ENCODE measurements around the gene CDH4. TPM values are rescaled to one million over a fixed set of nuclear protein-coding genes. Genes with fewer than 3 reads are reported as not detected.

Gene CDH4
- total RNA-seq, 1 experiment from 2014 or later = not detected

- DNase-seq (ENCODE audit: low read depth, low spot score) (no peak), ATAC-seq (no peak)
- ChIA-PET CTCF (no interaction called here), POLR2A (no interaction called here)
- BruUV-seq (replicated peaks) = no TSS peak
- H3K4me1 ChIP-seq (ENCODE audit: control insufficient read depth, insufficient read depth, low read length) = no peaks in the 10 kb centered on the region
- intact Hi-C loops (cut with micrococcal nuclease; ENCODE audit: unreplicated experiment) (no loop called here), in situ Hi-C loops (cut with HindIII; ENCODE audit: low pct_unique_long_range_greater_than_20kb, low sequenced_read_pairs) (no loop called here)
- H3K27ac ChIP-seq (ENCODE audit: low read length) = no peak overlapping the region
- no peaks in the 10 kb centered on the region for H3K27me3 ChIP-seq (ENCODE audit: control insufficient read depth, insufficient read depth, low read length)
- no peaks in the 10 kb centered on the region for H3K36me3 ChIP-seq (ENCODE audit: control insufficient read depth, insufficient read depth, low read length)
- no peaks in the 10 kb centered on the region for H3K9me3 ChIP-seq (ENCODE audit: control insufficient read depth, insufficient read depth, low read depth, low read length)
- TF ChIP-seq TCF7L2 (IDR thresholded peaks at IDR 0.05; ENCODE audit: low read depth, low read length) (no peak), CTCF (IDR thresholded peaks at IDR 0.05) (no peak), POLR2AphosphoS5 (IDR thresholded peaks at IDR 0.05; ENCODE audit: low read depth, low read length) (no peak), SIN3A (IDR thresholded peaks at IDR 0.05; ENCODE audit: borderline replicate concordance, insufficient read depth, low read depth, low read length) (no peak)
- H3K4me3 ChIP-seq (ENCODE audit: low read depth in 2 of 2, low read length in 2 of 2) = no peak overlapping the region
Observed at GRCh38 chr20:61240814-61241213, 11.2 kb upstream of the CDH4 start.

GRCh38 chr20:61244213-61244612 is 7.8 kb upstream of the CDH4 start:
- no peak overlapping the region for H3K27ac ChIP-seq (ENCODE audit: low read length)
- no peaks in the 10 kb centered on the region for H3K9me3 ChIP-seq (ENCODE audit: control insufficient read depth, insufficient read depth, low read depth, low read length)
- intact Hi-C loops (cut with micrococcal nuclease; ENCODE audit: unreplicated experiment) = no loop called here
- no TSS peak for BruUV-seq (replicated peaks)
- CTCF ChIA-PET = no interaction called here
- POLR2A ChIA-PET = no interaction called here
- TF ChIP-seq TCF7L2 (IDR thresholded peaks at IDR 0.05; ENCODE audit: low read depth, low read length) = no peak
- no peak for TF ChIP-seq CTCF (IDR thresholded peaks at IDR 0.05)
- TF ChIP-seq, protein P1, sequence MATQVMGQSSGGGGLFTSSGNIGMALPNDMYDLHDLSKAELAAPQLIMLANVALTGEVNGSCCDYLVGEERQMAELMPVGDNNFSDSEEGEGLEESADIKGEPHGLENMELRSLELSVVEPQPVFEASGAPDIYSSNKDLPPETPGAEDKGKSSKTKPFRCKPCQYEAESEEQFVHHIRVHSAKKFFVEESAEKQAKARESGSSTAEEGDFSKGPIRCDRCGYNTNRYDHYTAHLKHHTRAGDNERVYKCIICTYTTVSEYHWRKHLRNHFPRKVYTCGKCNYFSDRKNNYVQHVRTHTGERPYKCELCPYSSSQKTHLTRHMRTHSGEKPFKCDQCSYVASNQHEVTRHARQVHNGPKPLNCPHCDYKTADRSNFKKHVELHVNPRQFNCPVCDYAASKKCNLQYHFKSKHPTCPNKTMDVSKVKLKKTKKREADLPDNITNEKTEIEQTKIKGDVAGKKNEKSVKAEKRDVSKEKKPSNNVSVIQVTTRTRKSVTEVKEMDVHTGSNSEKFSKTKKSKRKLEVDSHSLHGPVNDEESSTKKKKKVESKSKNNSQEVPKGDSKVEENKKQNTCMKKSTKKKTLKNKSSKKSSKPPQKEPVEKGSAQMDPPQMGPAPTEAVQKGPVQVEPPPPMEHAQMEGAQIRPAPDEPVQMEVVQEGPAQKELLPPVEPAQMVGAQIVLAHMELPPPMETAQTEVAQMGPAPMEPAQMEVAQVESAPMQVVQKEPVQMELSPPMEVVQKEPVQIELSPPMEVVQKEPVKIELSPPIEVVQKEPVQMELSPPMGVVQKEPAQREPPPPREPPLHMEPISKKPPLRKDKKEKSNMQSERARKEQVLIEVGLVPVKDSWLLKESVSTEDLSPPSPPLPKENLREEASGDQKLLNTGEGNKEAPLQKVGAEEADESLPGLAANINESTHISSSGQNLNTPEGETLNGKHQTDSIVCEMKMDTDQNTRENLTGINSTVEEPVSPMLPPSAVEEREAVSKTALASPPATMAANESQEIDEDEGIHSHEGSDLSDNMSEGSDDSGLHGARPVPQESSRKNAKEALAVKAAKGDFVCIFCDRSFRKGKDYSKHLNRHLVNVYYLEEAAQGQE (IDR thresholded peaks at IDR 0.05; ENCODE audit: insufficient read depth in 1 of 2, low read depth in 2 of 2, low read length in 1 of 2) = no peak
- TF ChIP-seq SIN3A (IDR thresholded peaks at IDR 0.05; ENCODE audit: borderline replicate concordance, insufficient read depth, low read depth, low read length) = no peak
- TF ChIP-seq POLR2AphosphoS5 (IDR thresholded peaks at IDR 0.05; ENCODE audit: low read depth, low read length) = no peak
- no peak overlapping the region for H3K4me3 ChIP-seq (ENCODE audit: low read depth in 2 of 2, low read length in 2 of 2)
- no peaks in the 10 kb centered on the region for H3K4me1 ChIP-seq (ENCODE audit: control insufficient read depth, insufficient read depth, low read length)
- no peaks in the 10 kb centered on the region for H3K36me3 ChIP-seq (ENCODE audit: control insufficient read depth, insufficient read depth, low read length)
- peaks cover 2% of the 10 kb centered on the region; the same call in 1 of the 2 replicates for H3K27me3 ChIP-seq (ENCODE audit: control insufficient read depth, insufficient read depth, low read length)
- ATAC-seq (no peak), DNase-seq (ENCODE audit: low read depth, low spot score) (no peak)
- in situ Hi-C loops (cut with HindIII; ENCODE audit: low pct_unique_long_range_greater_than_20kb, low sequenced_read_pairs) = no loop called here
